Effector CD8-positive, alpha-beta T cell (primary cell): ENCODE data around the gene NKAIN1.
"Not testable (repeated sequence)": the region's sequence is repeated elsewhere in the genome, so short reads cannot be mapped to it uniquely, and the experiment has no call there.

ENCODE experiments used
- DNase-seq: peaks from one replicate; lab custom pipeline; 2025; lab: John Stamatoyannopoulos, UW

Gene NKAIN1

DNA sequence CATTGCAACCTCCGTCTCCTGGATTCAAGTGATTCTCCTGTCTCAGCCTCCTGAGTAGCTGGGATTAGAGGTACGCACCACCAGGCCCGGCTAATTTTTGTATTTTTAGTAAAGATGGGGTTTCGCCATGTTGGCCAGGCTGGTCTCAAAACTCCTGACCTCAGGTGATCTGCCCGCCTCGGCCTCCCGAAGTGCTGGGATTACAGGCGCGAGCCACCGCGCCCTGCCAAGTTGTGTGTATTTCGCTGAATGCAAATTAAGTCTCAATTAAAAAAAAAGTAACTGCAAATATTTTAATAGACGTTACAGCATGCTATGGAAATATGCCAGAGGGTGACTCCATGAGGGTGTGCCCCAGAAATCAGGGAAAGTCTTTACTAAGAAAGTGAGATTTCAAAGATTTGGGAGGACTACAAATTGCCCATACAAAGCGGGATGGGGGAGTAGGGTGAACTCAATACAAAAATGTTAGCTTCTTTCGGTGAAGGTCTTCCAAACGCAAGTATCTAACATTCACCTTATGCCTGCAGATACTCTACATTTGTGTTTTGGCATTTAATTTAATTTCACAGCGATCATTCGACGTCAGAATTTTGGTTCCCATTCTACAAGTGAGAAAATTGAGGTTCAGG is 85.6 kb downstream of the NKAIN1 start:
- no peak for DNase-seq

DNA sequence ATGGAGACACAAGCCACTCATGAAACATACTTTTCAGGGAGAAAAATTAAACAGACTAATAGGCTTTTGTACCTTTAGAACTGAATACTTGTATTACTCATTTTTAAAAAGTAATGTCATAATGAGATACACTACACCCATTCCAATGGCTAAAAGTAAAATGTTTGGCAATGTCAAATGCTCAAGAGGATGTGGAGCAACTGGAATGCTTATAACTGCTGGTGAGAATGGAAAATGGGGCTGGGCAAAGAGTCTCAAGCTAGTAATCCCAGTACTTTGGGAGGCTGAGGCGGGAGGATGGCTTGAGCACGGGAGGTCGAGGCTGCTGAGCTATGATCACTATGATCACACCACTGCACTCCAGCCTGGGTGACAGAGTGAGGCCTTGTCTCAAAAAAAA is 86.3 kb downstream of the NKAIN1 start:
- DNase-seq = no peak

DNA sequence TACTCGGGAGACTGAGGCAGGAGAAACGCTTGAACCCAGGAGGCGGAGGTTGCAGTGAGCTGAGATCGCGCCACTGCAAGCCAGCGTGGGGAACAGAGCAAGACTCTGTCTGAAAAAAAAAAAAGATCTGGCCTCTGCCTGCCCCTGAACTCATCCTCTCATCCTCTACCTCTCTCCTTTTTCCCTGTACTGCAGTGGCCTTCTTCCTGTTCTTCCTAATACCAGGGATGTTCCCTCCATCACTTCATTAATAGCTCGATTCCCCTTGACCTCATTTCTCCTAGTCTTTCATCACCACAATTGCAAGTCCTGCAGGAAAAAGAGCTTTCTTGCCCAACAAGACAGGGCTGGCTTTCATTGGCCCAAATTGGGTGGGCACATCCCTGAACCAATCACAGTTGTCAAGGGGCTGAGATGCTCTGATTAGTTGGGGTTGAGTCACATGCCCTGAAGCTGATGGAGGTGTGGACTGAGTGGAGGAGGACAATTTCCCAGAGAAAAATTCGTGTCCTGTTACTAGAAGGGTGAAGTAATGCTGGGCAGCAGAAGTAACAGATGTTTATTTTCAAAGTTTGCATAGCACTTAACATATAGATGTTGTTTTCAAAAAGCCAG is 87.4 kb downstream of the NKAIN1 start:
- DNase-seq = no peak

DNA sequence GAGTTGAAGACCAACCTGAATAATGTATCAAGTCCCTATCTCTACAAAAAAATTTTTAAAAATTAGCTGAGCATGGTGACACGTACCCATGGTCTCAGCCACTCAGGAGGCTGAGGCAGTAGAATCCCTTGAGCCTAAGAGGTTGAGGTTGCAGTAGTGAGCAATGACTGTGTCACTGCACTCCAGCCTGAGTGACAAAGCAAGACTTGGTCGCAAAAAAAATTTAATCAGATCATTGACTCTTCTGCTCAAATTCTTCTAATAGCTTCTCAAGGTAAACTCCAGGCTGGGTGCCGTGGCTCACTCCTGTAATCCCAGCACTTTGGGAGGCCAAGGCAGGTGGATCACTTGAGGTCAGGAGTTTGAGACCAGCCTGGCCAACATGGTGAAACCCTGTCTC is 88.3 kb downstream of the NKAIN1 start:
- DNase-seq = no peak

DNA sequence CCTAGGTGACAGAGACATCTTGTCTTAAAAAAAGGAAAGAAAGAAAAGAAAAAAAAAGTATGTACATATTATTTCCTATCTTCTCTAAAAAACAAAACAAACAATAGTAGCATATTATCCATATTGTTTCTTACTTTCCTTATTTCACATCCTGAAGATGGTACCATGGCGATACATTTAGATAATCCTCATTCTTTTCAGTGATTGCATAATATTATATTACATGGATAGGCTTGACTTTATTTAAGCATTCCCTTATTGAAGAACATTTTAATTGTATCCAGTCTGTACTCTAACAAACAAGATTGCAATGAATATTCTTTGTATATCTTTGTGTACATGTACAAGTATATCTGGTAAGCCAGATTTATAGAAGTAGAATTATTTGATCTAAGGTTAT is 91.3 kb downstream of the NKAIN1 start:
- DNase-seq = no peak

DNA sequence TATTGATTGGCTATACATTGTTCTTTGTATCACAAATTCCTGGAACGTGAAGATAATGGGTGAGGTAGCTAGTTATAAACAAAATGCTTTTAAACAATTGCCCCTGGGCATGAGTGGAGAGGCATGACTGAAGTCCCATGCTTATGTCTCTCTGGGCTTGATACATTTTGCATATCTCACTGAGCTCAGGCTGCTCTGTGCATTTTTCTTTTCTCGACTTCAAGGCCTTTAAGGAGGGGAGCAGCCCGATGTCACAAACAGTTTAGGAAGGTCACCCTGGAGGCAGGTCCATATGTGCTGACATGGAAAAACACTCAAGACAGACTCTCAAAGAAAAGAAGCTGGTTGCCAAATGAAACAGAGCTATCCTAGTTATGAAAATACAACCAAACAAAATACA is 94.0 kb downstream of the NKAIN1 start:
- no peak for DNase-seq

DNA sequence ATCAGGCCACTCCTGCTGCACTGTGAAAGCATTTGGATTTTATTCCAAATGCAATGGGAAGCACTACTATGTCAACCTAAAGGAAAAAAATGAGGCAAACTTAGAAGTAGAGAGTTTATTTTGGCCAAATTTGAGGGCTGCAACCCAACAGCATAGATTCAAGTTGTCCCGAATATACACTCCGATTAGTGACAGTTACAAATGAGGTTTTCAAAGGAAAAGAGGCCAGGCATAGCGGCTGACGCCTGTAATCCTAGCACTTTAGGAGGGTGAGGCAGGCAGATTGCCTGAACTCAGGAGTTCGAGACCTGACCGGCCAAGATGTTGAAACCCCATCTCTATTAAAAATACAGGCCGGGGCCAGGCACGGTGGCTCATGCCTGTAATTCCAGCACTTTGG is 95.2 kb downstream of the NKAIN1 start:
- DNase-seq = no peak

DNA sequence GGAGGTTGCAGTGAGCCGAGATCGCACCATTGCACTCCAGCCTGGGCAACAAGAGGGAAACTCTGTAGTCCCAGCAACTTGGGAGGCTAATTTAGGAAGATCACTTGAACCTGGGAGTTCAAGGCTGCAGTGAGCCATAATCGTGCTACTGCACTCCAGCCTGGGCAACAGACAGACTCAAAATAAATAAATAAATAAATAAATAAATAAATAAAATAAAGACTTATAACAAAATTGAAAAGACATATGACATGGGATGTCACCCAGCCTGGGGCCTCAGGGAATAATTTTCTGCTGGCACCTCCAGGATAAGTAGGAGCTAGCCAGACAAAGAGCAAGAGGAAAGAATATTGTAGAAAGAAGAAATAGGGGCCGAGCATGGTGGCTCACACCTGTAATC is 96.2 kb downstream of the NKAIN1 start:
- DNase-seq = no peak

DNA sequence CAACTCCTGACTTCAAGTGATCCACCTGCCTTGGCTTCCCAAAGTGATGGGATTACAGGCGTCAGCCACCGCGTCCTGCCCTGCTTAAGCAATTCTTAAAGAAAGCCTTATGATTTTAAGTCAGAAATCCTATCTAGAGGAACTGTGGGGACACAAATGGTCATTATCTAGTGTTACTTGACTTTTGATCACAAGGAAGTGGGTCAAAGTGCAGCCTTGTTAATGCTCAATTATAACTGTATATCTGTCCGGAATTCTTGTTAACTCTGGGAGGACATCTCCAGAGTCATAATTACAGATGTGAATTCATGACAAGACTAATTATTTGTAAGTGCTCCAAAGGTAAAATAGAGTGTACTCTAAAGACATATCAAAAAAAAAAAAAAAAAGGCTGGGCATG is 97.3 kb downstream of the NKAIN1 start:
- DNase-seq = no peak

DNA sequence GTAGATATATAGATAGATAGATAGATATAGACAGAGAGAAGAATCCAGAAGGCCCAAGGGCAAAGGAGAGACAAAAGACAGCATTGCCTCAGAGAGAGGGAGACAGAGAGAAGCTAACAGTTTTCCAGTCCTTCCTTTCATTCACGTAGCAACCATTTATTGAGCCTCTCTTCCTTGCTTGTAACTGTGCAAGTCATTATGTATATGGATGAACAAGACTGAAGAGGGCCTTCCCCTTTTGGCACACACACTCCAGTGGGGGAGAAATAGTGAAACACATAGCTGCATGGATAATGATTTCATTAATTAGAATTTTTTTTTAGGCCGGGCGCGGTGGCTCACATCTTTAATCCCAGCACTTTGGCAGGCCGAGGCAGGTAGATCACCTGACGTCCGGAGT is 99.4 kb downstream of the NKAIN1 start:
- DNase-seq = no peak

DNA sequence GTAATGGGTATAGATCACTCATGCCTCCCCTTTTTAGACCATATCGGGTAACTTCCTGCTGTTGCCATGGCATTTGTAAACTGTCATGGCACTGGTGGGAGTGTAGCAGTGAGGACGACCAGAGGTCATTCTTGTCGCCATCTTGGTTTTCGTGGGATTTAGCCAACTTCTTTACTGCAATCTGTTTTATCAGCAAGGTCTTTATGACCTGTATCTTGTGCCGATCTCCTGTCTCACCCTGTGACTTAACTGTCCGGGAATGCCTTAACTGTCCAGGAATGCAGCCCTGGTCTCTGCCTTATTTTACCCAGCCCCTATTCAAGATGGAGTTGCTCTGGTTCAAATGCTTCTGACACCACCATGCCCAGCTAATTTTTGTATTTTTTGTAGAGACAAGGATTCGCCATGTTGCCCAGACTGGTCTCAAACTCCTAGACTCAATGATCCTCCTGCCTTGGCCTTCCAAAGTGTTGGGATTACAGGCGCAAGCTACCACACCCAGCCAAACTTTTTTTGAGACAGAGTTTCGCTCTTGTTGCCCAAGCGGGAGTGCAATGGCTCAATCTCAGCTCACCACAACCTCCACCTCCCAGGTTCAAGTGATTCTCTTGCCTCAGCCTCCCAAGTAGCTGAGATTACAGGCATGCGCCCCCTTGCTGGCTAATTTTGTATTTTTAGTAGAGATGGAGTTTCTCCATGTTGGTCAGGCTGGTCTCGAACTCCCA is 100.7 kb downstream of the NKAIN1 start:
- not testable (repeated sequence) for DNase-seq

DNA sequence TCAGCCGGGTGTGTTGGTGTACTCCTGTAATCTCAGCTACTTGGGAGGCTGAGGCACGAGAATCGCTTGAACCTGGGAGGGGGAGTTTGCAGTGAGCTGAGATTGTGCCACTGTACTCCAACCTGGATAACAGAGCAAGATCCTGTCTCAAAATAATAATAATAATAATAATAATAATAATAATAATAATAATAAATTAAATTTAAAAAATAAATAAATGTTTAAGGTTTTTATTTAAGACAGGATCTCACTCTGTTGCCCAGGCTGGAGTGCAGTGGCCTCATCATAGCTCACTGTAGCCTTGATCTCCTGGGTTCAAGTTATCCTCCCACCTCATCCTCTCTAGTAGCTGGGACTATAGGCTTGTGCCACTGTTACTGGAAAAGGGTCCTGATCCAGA is 101.8 kb downstream of the NKAIN1 start:
- not testable (repeated sequence) for DNase-seq

DNA sequence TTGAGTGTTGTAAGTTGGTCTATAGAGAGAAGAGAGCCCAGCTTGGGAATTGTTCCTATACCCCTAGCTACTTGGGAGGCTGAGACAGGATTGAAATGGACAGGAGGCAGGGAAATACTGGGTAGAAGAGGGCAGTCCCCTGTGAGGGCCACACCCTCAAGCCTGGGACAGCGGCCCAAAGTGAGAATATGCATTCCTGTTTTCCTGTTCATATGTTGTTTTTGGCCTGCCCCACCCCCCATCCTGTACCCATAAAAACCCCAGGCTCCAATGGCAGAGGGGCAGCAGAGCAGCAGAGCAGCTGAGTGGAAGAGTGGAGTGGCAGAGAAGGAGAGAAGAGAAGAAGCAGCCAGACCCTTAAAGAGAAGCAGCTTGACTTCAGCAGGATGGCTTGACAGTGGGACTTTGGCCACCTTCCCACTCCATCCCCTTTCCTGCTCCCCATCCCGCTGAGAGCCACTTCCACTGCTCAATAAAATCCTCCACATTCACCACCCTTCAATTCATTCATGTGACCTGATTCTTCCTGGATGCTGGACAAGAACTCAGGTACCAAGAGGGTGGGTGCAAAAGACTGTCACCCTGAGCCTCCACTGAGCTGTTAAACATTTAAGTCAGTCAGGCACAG is 103.6 kb downstream of the NKAIN1 start:
- no peak for DNase-seq

DNA sequence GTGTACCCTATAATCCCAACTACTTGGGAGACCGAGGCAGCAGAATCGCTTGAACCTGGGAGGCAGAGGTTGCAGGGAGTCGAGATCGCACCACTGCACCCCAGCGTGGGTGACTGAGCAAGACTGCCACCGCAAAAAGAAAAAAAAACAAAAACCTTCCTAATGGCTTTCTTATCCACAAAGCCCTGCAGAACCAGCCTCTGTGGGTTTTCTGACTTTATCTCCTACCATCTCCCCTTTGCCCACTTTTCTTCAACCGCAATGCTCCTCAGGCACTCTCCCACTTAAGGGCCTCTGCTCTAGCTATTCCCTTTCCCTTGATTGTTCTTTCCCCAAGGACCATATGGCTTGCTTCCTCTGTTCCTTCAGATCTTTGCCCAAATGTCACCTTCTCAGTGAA is 106.3 kb downstream of the NKAIN1 start:
- no peak for DNase-seq
